ENCODE data around the gene RCAN1.

GRCh38 chr21:34511181-34511580 lies 103.7 kb downstream of the RCAN1 start:
- TF ChIP-seq CTCF (IDR thresholded peaks at IDR 0.05) (no peak), POLR2AphosphoS5 (IDR thresholded peaks at IDR 0.05) (no peak), EP300 (IDR thresholded peaks at IDR 0.05) (no peak), POLR2A (IDR thresholded peaks at IDR 0.05) (no peak)
